ENCODE measurements around the gene MRPL44.
A peak's percentile ranks its signal among the peaks of the same experiment; 100 is the strongest.

The MRPL44 gene

DNA sequence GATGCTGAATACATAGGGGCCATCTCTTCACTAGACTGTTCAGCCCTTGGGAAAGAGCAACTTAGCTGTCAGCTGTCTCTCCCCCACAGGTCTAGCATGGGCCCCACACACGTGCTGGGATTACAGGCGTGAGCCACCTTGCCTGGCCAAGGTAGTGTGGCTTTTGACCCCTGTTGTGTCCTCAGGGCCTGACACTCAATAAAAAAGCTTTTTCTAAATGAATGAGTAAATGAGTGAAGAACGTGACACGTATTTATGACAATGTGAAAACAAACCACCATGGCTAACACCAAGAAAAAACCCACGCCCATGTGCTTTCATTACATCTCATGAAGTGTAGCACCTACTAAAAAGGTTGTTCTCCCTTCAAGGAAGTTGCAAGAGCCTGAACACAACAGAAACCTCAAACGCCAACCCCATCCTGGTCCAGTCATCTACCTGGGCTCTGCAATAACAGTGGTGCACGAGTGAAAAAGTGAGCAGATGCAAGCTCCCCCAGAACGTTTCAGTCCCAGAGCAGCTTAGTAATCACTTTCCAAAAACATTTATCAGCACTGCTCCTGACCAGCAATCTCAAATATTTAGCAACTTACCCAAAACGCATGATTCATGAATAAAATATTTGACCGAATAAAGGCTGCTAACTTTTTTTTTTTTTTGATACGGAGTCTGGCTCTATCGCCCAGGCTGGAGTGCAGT, 15.5 kb upstream of the MRPL44 start:
- Histone ChIP-seq H3K27ac (ENCODE audit: low read depth, low read length) (no peak overlapping the region), H2BK120ac (ENCODE audit: low read depth, low read length) (no peak overlapping the region), H3K9ac (ENCODE audit: low read length) (no peak overlapping the region), H2AK5ac (ENCODE audit: low read length) (no peak overlapping the region), H3K79me2 (ENCODE audit: control insufficient read depth, insufficient read depth, low read length) (peaks cover 45% of the 10 kb centered on the region), H4K8ac (ENCODE audit: low read depth, low read length) (no peak overlapping the region), H3K4me3 (ENCODE audit: low read length) (no peak overlapping the region), H3K18ac (ENCODE audit: low read length) (no peak overlapping the region), H3K23ac (ENCODE audit: low read length) (peak overlapping the region; percentile 3), H3K4me1 (ENCODE audit: control insufficient read depth, low read depth, low read length) (peaks cover 9% of the 10 kb centered on the region), H3K36me3 (ENCODE audit: control insufficient read depth, insufficient read depth, low read length) (no peaks in the 10 kb centered on the region), H2BK15ac (replicated peaks; ENCODE audit: low read depth) (no peak overlapping the region), H3K4ac (ENCODE audit: low read depth, low read length) (no peak overlapping the region), H3K4me2 (ENCODE audit: low read length) (no peak overlapping the region), H3K56ac (ENCODE audit: low read length) (no peak overlapping the region), H2BK5ac (ENCODE audit: low read length) (no peak overlapping the region), H3K79me1 (ENCODE audit: low read length) (peaks cover 17% of the 10 kb centered on the region), H3K27me3 (ENCODE audit: insufficient read depth, low read length, poor library complexity) (no peaks in the 10 kb centered on the region), H4K5ac (ENCODE audit: low read length) (no peak overlapping the region)
- DNase-seq, result no peak
- WGBS (ENCODE audit: extremely low coverage, insufficient coverage, low lambda C conversion rate), result no CpG with 5 or more reads among the region's 12 CpGs

DNA sequence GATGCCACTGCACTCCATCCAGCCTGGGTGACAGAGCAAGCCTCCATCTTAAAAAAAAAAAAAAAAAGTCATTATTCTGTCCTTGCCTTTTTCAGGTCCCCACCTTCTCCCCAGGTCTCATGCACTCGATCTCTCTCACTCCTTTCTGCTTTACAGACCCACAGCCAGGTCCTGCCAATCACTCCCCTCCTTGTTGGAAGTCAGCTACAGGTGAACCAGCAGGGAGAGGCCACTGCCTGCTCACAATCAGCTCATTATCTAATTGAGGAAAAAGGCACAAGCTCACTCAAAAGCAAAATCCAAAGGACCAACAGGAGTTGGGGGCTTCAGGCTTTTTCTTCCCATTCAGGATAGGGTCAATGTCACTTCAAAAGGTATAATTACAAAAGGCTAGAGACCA, 14.1 kb upstream of the MRPL44 start:
- no peak overlapping the region for H3K4me2 ChIP-seq (ENCODE audit: low read length)
- H3K56ac ChIP-seq (ENCODE audit: low read length), result peak overlapping the region; percentile 27
- WGBS (ENCODE audit: extremely low coverage, insufficient coverage, low lambda C conversion rate), result no CpG with 5 or more reads among the region's 1 CpG
- H3K79me1 ChIP-seq (ENCODE audit: low read length), result peaks cover 14% of the 10 kb centered on the region
- no peak overlapping the region for H4K5ac ChIP-seq (ENCODE audit: low read length)
- H3K79me2 ChIP-seq (ENCODE audit: control insufficient read depth, insufficient read depth, low read length), result peaks cover 38% of the 10 kb centered on the region
- H3K4ac ChIP-seq (ENCODE audit: low read depth, low read length), result no peak overlapping the region
- peaks cover 8% of the 10 kb centered on the region for H3K4me1 ChIP-seq (ENCODE audit: control insufficient read depth, low read depth, low read length)
- no peak overlapping the region for H3K9ac ChIP-seq (ENCODE audit: low read length)
- DNase-seq, result no peak
- no peaks in the 10 kb centered on the region for H3K36me3 ChIP-seq (ENCODE audit: control insufficient read depth, insufficient read depth, low read length)
- H2AK5ac ChIP-seq (ENCODE audit: low read length), result no peak overlapping the region
- H2BK15ac ChIP-seq (replicated peaks; ENCODE audit: low read depth), result no peak overlapping the region
- H3K18ac ChIP-seq (ENCODE audit: low read length), result no peak overlapping the region
- H2BK120ac ChIP-seq (ENCODE audit: low read depth, low read length), result no peak overlapping the region
- peak overlapping the region; percentile 59 for H3K23ac ChIP-seq (ENCODE audit: low read length)
- H3K4me3 ChIP-seq (ENCODE audit: low read length), result no peak overlapping the region
- no peak overlapping the region for H2BK5ac ChIP-seq (ENCODE audit: low read length)
- no peak overlapping the region for H4K8ac ChIP-seq (ENCODE audit: low read depth, low read length)
- no peak overlapping the region for H3K27ac ChIP-seq (ENCODE audit: low read depth, low read length)
- no peaks in the 10 kb centered on the region for H3K27me3 ChIP-seq (ENCODE audit: insufficient read depth, low read length, poor library complexity)

DNA sequence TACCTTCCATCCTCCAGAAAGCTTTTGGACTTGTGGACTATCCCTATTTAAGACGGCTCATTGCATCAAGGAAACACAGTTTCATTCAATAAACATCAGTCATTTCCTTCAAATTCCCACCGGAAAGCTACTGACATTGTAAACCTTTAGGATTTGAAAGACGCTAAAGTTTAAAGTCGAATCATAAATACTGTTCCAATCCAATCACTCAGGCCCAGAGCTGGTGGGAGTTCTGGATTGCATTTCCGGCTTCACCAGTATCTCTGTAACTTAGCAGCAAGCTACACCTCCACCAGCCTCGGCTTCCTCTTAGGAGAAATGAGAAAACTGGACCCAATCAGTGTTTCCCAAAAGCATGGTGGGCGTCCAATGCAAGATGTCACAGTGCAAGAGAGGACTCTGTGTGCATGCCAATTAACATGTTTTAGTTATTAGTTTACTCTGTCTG, 13.7 kb upstream of the MRPL44 start:
- H3K27ac ChIP-seq (ENCODE audit: low read depth, low read length), result no peak overlapping the region

DNA sequence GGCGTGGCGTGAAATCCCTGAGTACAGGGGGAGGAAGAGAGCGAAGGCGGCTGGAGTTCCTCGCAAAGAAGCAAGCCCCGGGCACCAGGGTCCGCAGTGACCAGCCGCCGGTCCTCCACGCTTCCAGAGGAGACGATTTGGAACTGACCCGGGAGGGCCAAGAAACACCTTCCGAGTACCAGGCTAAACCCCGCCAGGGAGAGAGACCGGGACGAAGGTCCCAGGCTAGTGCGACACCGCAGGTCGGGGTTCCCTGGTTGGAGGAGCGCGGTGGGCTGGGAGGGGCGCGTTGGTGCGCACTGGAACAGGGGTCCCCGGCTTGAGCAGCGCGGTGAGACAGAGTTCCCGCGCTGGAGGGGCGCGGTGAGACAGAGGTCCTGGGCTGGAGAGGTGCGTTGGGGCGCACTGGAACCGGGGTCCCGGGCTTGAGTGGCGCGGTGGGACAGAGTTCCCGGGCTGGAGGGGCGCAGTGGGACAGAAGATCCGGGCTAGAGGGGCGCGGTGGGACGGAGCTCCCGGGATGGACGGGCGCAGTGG, 13.0 kb upstream of the MRPL44 start:
- Histone ChIP-seq H3K4me1 (ENCODE audit: control insufficient read depth, low read depth, low read length) (peaks cover 8% of the 10 kb centered on the region), H2BK15ac (replicated peaks; ENCODE audit: low read depth) (no peak overlapping the region), H3K23ac (ENCODE audit: low read length) (no peak overlapping the region), H3K9ac (ENCODE audit: low read length) (peak overlapping the region; percentile 96), H3K4ac (ENCODE audit: low read depth, low read length) (peak overlapping the region; percentile 72), H3K56ac (ENCODE audit: low read length) (peak overlapping the region; percentile 98), H2BK120ac (ENCODE audit: low read depth, low read length) (no peak overlapping the region), H3K27me3 (ENCODE audit: insufficient read depth, low read length, poor library complexity) (no peaks in the 10 kb centered on the region), H2AK5ac (ENCODE audit: low read length) (no peak overlapping the region), H2BK5ac (ENCODE audit: low read length) (no peak overlapping the region), H3K4me2 (ENCODE audit: low read length) (peak overlapping the region; percentile 43), H3K4me3 (ENCODE audit: low read length) (peak overlapping the region; percentile 77), H3K79me2 (ENCODE audit: control insufficient read depth, insufficient read depth, low read length) (peaks cover 31% of the 10 kb centered on the region), H3K27ac (ENCODE audit: low read depth, low read length) (no peak overlapping the region), H4K8ac (ENCODE audit: low read depth, low read length) (no peak overlapping the region), H3K79me1 (ENCODE audit: low read length) (peaks cover 11% of the 10 kb centered on the region), H3K18ac (ENCODE audit: low read length) (peak overlapping the region; percentile 94), H4K5ac (ENCODE audit: low read length) (no peak overlapping the region), H3K36me3 (ENCODE audit: control insufficient read depth, insufficient read depth, low read length) (no peaks in the 10 kb centered on the region)
- peak; percentile 67 for DNase-seq
- WGBS (ENCODE audit: extremely low coverage, insufficient coverage, low lambda C conversion rate), result no CpG with 5 or more reads among the region's 46 CpGs

More for the DNA sequence above, 13.7 kb upstream of the MRPL44 start:
- no peak for DNase-seq
- peak overlapping the region; percentile 63 for H3K56ac ChIP-seq (ENCODE audit: low read length)
- H3K36me3 ChIP-seq (ENCODE audit: control insufficient read depth, insufficient read depth, low read length), result no peaks in the 10 kb centered on the region
- H3K79me1 ChIP-seq (ENCODE audit: low read length), result peaks cover 14% of the 10 kb centered on the region
- H3K4ac ChIP-seq (ENCODE audit: low read depth, low read length), result no peak overlapping the region
- H2BK120ac ChIP-seq (ENCODE audit: low read depth, low read length), result no peak overlapping the region
- H2AK5ac ChIP-seq (ENCODE audit: low read length), result no peak overlapping the region
- H3K4me1 ChIP-seq (ENCODE audit: control insufficient read depth, low read depth, low read length), result peaks cover 8% of the 10 kb centered on the region
- peak overlapping the region; percentile 39 for H3K4me2 ChIP-seq (ENCODE audit: low read length)
- H3K79me2 ChIP-seq (ENCODE audit: control insufficient read depth, insufficient read depth, low read length), result peaks cover 36% of the 10 kb centered on the region
- no peak overlapping the region for H4K5ac ChIP-seq (ENCODE audit: low read length)
- peak overlapping the region; percentile 42 for H3K9ac ChIP-seq (ENCODE audit: low read length)
- no peak overlapping the region for H3K18ac ChIP-seq (ENCODE audit: low read length)
- H3K23ac ChIP-seq (ENCODE audit: low read length), result peak overlapping the region; percentile 59
- no peak overlapping the region for H4K8ac ChIP-seq (ENCODE audit: low read depth, low read length)
- H2BK15ac ChIP-seq (replicated peaks; ENCODE audit: low read depth), result no peak overlapping the region
- no peak overlapping the region for H2BK5ac ChIP-seq (ENCODE audit: low read length)
- no peak overlapping the region for H3K4me3 ChIP-seq (ENCODE audit: low read length)
- H3K27me3 ChIP-seq (ENCODE audit: insufficient read depth, low read length, poor library complexity), result no peaks in the 10 kb centered on the region
- no CpG with 5 or more reads among the region's 7 CpGs for WGBS (ENCODE audit: extremely low coverage, insufficient coverage, low lambda C conversion rate)

GRCh38 chr2:223944703-223945531, 12.3 kb upstream of the MRPL44 start, which contains the start of gene WDFY1:
WDFY1 (minus strand) TSS chr2:223945335; CDS start chr2:223945284, 51 bp downstream.
- Histone ChIP-seq H4K5ac (ENCODE audit: low read length) (no peak within 1 kb of the TSS), H3K4me2 (ENCODE audit: low read length) (peak within 1 kb of the TSS; percentile 43), H3K23ac (ENCODE audit: low read length) (peak within 1 kb of the TSS; percentile 83), H3K79me1 (ENCODE audit: low read length) (peaks cover 11% of the 10 kb centered on the region), H3K36me3 (ENCODE audit: control insufficient read depth, insufficient read depth, low read length) (no peaks in the 10 kb centered on the region), H2AK5ac (ENCODE audit: low read length) (no peak within 1 kb of the TSS), H3K4me1 (ENCODE audit: control insufficient read depth, low read depth, low read length) (peaks cover 8% of the 10 kb centered on the region), H3K9ac (ENCODE audit: low read length) (peak within 1 kb of the TSS; percentile 96), H4K8ac (ENCODE audit: low read depth, low read length) (no peak within 1 kb of the TSS), H3K56ac (ENCODE audit: low read length) (peak within 1 kb of the TSS; percentile 98), H3K18ac (ENCODE audit: low read length) (peak within 1 kb of the TSS; percentile 94), H2BK15ac (replicated peaks; ENCODE audit: low read depth) (no peak within 1 kb of the TSS), H3K79me2 (ENCODE audit: control insufficient read depth, insufficient read depth, low read length) (peaks cover 28% of the 10 kb centered on the region), H2BK120ac (ENCODE audit: low read depth, low read length) (peak within 1 kb of the TSS; percentile 78), H3K4ac (ENCODE audit: low read depth, low read length) (peak within 1 kb of the TSS; percentile 72), H3K4me3 (ENCODE audit: low read length) (peak within 1 kb of the TSS; percentile 77), H3K27ac (ENCODE audit: low read depth, low read length) (peak within 1 kb of the TSS; percentile 49), H3K27me3 (ENCODE audit: insufficient read depth, low read length, poor library complexity) (no peaks in the 10 kb centered on the region), H2BK5ac (ENCODE audit: low read length) (peak within 1 kb of the TSS; percentile 89)
- DNase-seq, result peak; percentile 93
- WGBS (ENCODE audit: extremely low coverage, insufficient coverage, low lambda C conversion rate), result no CpG with 5 or more reads among the region's 87 CpGs
